PFSK-1 (cell line): ENCODE results near the gene ZNF789.

ENCODE experiments used
- FOXP2 ChIP-seq: optimal IDR thresholded peaks from 2 replicates; pipeline ENCODE3; 2011; ENCODE audit warnings: borderline replicate concordance, control low read depth, inconsistent platforms; ENCODE audit not compliant: insufficient read depth; ENCODE audit errors: extremely low read length, extremely low read depth
- POLR2AphosphoS5 ChIP-seq: IDR thresholded peaks from 2 replicates; pipeline ENCODE4 v1.6.1; 2012; ENCODE audit warnings: low read depth, mild to moderate bottlenecking, control low read depth, low read length, moderate library complexity
- REST ChIP-seq, 2 experiments: IDR thresholded peaks; 2 replicates each; pipeline versions ENCODE4 v1.6.1 to v1.8.0; 2011 to 2012; ENCODE audit warnings: low read depth in 2 of 2, low read length in 2 of 2, control low read depth in 1 of 2, inconsistent platforms in 1 of 2, mild to moderate bottlenecking in 1 of 2, moderate library complexity in 1 of 2; ENCODE audit not compliant: insufficient read depth in 1 of 2
- SIN3A ChIP-seq: IDR thresholded peaks from 2 replicates; pipeline ENCODE4 v1.6.1; 2012; ENCODE audit warnings: mild to moderate bottlenecking, low read length, moderate library complexity, borderline replicate concordance; ENCODE audit not compliant: insufficient read depth
- TAF1 ChIP-seq: IDR thresholded peaks from 2 replicates; pipeline ENCODE4 v1.6.1; 2012; ENCODE audit warnings: low read length, control low read depth, borderline replicate concordance; ENCODE audit not compliant: insufficient read depth

The ZNF789 gene

GRCh38 chr7:99514050-99514449 lies 41.4 kb downstream of the ZNF789 start:
- TF ChIP-seq REST (IDR thresholded peaks at IDR 0.05; ENCODE audit: insufficient read depth in 1 of 2, low read depth in 2 of 2, low read length in 2 of 2): no peak
- no peak for TF ChIP-seq POLR2AphosphoS5
- no peak for TF ChIP-seq TAF1
- no peak for TF ChIP-seq FOXP2
- TF ChIP-seq SIN3A: no peak

- TF ChIP-seq REST (IDR thresholded peaks at IDR 0.05; ENCODE audit: insufficient read depth in 1 of 2, low read depth in 2 of 2, low read length in 2 of 2) (no peak), SIN3A (no peak)
Observed at GRCh38 chr7:99521399-99521798, 48.7 kb downstream of the ZNF789 start.

DNA sequence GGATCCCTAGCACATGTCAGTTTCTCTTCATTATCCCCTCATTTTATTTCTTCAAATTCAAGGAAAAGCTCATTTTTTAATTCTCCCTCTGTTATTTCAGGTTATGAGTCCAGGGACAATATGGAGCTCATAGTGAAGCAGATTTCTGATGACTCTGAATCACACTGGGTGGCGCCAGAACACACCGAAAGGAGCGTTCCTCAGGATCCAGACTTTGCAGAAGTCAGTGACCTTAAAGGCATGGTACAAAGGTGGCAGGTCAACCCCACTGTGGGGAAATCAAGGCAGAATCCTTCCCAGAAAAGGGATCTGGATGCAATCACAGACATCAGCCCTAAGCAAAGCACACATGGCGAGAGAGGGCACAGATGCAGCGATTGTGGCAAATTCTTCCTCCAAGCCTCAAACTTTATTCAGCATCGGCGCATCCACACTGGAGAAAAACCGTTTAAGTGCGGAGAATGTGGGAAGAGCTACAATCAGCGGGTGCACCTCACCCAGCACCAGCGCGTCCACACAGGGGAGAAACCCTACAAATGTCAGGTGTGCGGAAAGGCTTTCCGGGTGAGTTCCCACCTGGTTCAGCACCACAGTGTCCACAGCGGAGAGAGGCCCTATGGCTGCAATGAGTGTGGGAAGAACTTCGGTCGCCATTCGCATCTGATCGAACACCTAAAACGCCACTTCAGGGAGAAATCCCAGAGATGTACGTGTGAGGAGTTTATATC lies 53.2 kb downstream of the ZNF789 start:
- TF ChIP-seq FOXP2: no peak
- TF ChIP-seq POLR2AphosphoS5: no peak
- no peak for TF ChIP-seq SIN3A
- no peak for TF ChIP-seq TAF1
- TF ChIP-seq REST (IDR thresholded peaks at IDR 0.05; ENCODE audit: insufficient read depth in 1 of 2, low read depth in 2 of 2, low read length in 2 of 2): no peak

DNA sequence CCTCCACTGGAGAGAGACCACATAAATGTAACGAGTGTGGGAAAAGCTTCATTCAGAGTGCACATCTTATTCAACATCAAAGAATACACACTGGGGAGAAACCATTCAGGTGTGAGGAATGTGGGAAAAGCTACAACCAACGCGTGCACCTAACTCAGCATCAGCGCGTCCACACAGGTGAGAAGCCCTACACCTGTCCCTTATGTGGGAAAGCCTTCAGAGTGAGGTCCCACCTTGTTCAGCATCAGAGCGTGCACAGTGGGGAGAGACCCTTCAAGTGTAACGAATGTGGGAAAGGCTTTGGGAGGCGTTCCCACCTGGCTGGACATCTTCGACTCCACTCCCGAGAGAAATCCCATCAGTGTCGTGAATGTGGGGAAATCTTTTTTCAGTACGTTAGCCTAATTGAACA lies 58.7 kb downstream of the ZNF789 start:
- TF ChIP-seq FOXP2 (no peak), SIN3A (no peak), POLR2AphosphoS5 (no peak), REST (IDR thresholded peaks at IDR 0.05; ENCODE audit: insufficient read depth in 1 of 2, low read depth in 2 of 2, low read length in 2 of 2) (no peak), TAF1 (no peak)

- TF ChIP-seq TAF1 (no peak), FOXP2 (no peak), POLR2AphosphoS5 (no peak), REST (IDR thresholded peaks at IDR 0.05; ENCODE audit: insufficient read depth in 1 of 2, low read depth in 2 of 2, low read length in 2 of 2) (no peak)
Observed at GRCh38 chr7:99535667-99536066, 63.0 kb downstream of the ZNF789 start.
